ENCODE results near the gene ZSCAN10.

ZSCAN10 gene

GRCh38 chr16:3101018-3101840 lies 2.1 kb upstream of the ZSCAN10 start:
- DNase-seq (ENCODE audit: low spot score): peak; percentile 70
- TF ChIP-seq CTCF (IDR thresholded peaks at IDR 0.05; ENCODE audit: extremely low read depth, missing control alignments): peak; percentile 74

- no peak for TF ChIP-seq CTCF (IDR thresholded peaks at IDR 0.05; ENCODE audit: extremely low read depth, missing control alignments)
- peak; percentile 97 for DNase-seq (ENCODE audit: low spot score)
Observed at GRCh38 chr16:3099732-3100499, 822 bp upstream of the ZSCAN10 start.

GRCh38 chr16:3099395-3099731 lies 269 bp upstream of the ZSCAN10 start:
- DNase-seq (ENCODE audit: low spot score): no peak
- no peak for TF ChIP-seq CTCF (IDR thresholded peaks at IDR 0.05; ENCODE audit: extremely low read depth, missing control alignments)

GRCh38 chr16:3097266-3097665 lies 1.8 kb downstream of the ZSCAN10 start:
- no peak for TF ChIP-seq CTCF (IDR thresholded peaks at IDR 0.05; ENCODE audit: extremely low read depth, missing control alignments)
- no peak for DNase-seq (ENCODE audit: low spot score)

GRCh38 chr16:3096362-3096761 lies 2.7 kb downstream of the ZSCAN10 start:
- TF ChIP-seq CTCF (IDR thresholded peaks at IDR 0.05; ENCODE audit: extremely low read depth, missing control alignments): no peak
- DNase-seq (ENCODE audit: low spot score): peak; percentile 3

GRCh38 chr16:3095869-3096268 lies 3.2 kb downstream of the ZSCAN10 start:
- peak; percentile 93 for DNase-seq (ENCODE audit: low spot score)

More at GRCh38 chr16:3095869-3096268, 3.2 kb downstream of the ZSCAN10 start:
- peak; percentile 6 for TF ChIP-seq CTCF (IDR thresholded peaks at IDR 0.05; ENCODE audit: extremely low read depth, missing control alignments)
